GM12892 (cell line): ENCODE measurements around the gene HOTAIR.

Experiments
- POLR2A ChIP-seq: IDR thresholded peaks from 2 replicates; pipeline ENCODE4 v1.6.1; 2011; ENCODE audit warnings: low read depth, low read length, control low read depth
- POLR2AphosphoS5 ChIP-seq: IDR thresholded peaks from 2 replicates; pipeline ENCODE4 v1.6.1; 2011; ENCODE audit warnings: low read depth, low read length, control low read depth

- TF ChIP-seq POLR2A (no peak), POLR2AphosphoS5 (no peak)
Observed at GRCh38 chr12:53992377-53992889, 17.7 kb upstream of the HOTAIR start.
